ENCODE data around the gene LMAN2.

The LMAN2 gene

DNA sequence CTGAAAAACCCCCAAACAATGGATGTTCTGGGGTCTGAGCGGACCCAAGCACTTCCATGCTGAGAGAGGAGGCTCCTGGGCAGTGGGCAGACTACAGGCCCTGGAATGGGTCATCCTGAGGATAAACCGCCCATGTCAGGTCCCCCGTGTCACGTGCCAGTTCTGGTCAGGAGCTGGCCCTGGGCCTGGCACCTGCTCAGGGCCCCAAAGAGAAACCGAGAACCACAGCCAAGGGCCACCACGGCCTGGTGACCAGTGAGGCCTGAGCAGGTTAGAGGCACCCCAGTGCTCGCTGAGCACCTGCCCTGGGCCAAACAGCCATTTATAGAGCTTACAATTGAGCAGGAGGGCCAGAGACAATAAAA lies 15.8 kb downstream of the LMAN2 start:
- Histone ChIP-seq H2AK5ac (ENCODE audit: low read length) (no peak overlapping the region), H3K4me2 (ENCODE audit: low read length) (no peak overlapping the region)
- no CpG with 5 or more reads among the region's 7 CpGs for WGBS (ENCODE audit: extremely low coverage, insufficient coverage, low lambda C conversion rate)

DNA sequence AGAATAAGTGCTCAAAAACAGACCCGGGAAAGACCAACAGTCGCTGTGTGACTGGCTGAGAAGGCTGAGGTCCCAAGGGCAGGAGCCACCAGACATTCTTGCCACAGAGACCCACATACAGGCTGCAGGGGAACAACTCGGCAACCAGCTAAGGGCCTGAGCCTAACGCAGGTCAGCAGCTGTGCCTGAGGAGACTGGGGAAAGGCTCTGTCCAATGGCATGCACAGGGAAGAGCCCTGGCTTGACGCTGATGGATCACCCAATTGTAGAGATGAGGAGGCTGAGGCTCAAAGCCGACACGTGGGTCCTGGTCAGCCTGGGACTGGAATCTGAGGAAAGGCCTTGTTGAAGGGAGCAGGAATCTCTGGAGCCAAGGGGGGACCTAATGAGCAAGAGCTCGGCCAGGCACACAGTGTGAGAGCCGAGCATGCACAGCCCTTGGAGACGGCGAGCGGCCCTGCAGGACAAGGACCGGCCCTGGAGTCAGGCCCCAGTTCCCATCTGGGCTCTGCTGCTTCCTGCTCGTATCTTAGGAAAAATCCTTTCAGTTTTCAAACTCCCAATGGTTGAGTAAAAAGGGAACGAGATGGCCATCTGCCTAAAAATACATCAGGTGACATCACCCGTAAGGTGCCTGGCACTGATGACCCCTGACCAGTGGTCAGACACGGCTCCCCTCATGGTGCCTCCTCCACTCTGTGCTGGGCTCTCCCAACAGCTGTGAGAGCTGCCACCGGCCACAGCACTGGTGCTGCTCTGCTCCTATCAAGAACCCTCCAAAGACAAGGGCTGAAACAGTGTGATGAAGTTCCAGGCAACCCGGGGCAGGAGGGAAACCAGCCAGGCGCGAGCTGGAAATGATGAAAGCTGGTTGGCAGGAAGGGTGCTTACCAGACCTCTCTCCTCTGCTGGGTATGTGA lies 16.4 kb downstream of the LMAN2 start:
- no peak overlapping the region for H2BK15ac ChIP-seq (replicated peaks; ENCODE audit: low read depth)
- H3K27me3 ChIP-seq (ENCODE audit: insufficient read depth, low read length, poor library complexity), result no peaks in the 10 kb centered on the region
- H3K79me2 ChIP-seq (ENCODE audit: control insufficient read depth, insufficient read depth, low read length), result no peaks in the 10 kb centered on the region
- H3K4me1 ChIP-seq (ENCODE audit: control insufficient read depth, low read depth, low read length), result no peaks in the 10 kb centered on the region
- H3K4ac ChIP-seq (ENCODE audit: low read depth, low read length), result no peak overlapping the region
- no peak overlapping the region for H3K4me3 ChIP-seq (ENCODE audit: low read length)
- H3K79me1 ChIP-seq (ENCODE audit: low read length), result peaks cover 5% of the 10 kb centered on the region
- no peak overlapping the region for H4K8ac ChIP-seq (ENCODE audit: low read depth, low read length)
- no peak overlapping the region for H3K27ac ChIP-seq (ENCODE audit: low read depth, low read length)
- H3K23ac ChIP-seq (ENCODE audit: low read length), result no peak overlapping the region
- H2BK5ac ChIP-seq (ENCODE audit: low read length), result no peak overlapping the region
- peaks cover 5% of the 10 kb centered on the region for H3K36me3 ChIP-seq (ENCODE audit: control insufficient read depth, insufficient read depth, low read length)
- no peak overlapping the region for H3K9ac ChIP-seq (ENCODE audit: low read length)
- WGBS (ENCODE audit: extremely low coverage, insufficient coverage, low lambda C conversion rate), result no CpG with 5 or more reads among the region's 21 CpGs
- no peak overlapping the region for H3K4me2 ChIP-seq (ENCODE audit: low read length)
- no peak overlapping the region for H3K56ac ChIP-seq (ENCODE audit: low read length)
- H3K18ac ChIP-seq (ENCODE audit: low read length), result no peak overlapping the region
- H2BK120ac ChIP-seq (ENCODE audit: low read depth, low read length), result no peak overlapping the region
- H4K5ac ChIP-seq (ENCODE audit: low read length), result no peak overlapping the region
- DNase-seq, result no peak
- H2AK5ac ChIP-seq (ENCODE audit: low read length), result no peak overlapping the region

More for the DNA sequence above, 15.8 kb downstream of the LMAN2 start:
- H3K56ac ChIP-seq (ENCODE audit: low read length), result no peak overlapping the region
- DNase-seq, result no peak
- no peaks in the 10 kb centered on the region for H3K27me3 ChIP-seq (ENCODE audit: insufficient read depth, low read length, poor library complexity)
- no peak overlapping the region for H3K18ac ChIP-seq (ENCODE audit: low read length)
- no peak overlapping the region for H3K23ac ChIP-seq (ENCODE audit: low read length)
- no peak overlapping the region for H3K9ac ChIP-seq (ENCODE audit: low read length)
- no peaks in the 10 kb centered on the region for H3K4me1 ChIP-seq (ENCODE audit: control insufficient read depth, low read depth, low read length)
- no peak overlapping the region for H2BK5ac ChIP-seq (ENCODE audit: low read length)
- H4K5ac ChIP-seq (ENCODE audit: low read length), result no peak overlapping the region
- H2BK120ac ChIP-seq (ENCODE audit: low read depth, low read length), result no peak overlapping the region
- H4K8ac ChIP-seq (ENCODE audit: low read depth, low read length), result no peak overlapping the region
- H3K36me3 ChIP-seq (ENCODE audit: control insufficient read depth, insufficient read depth, low read length), result peaks cover 5% of the 10 kb centered on the region
- no peak overlapping the region for H2BK15ac ChIP-seq (replicated peaks; ENCODE audit: low read depth)
- peaks cover 5% of the 10 kb centered on the region for H3K79me1 ChIP-seq (ENCODE audit: low read length)
- no peak overlapping the region for H3K4me3 ChIP-seq (ENCODE audit: low read length)
- no peak overlapping the region for H3K27ac ChIP-seq (ENCODE audit: low read depth, low read length)
- H3K79me2 ChIP-seq (ENCODE audit: control insufficient read depth, insufficient read depth, low read length), result no peaks in the 10 kb centered on the region
- H3K4ac ChIP-seq (ENCODE audit: low read depth, low read length), result no peak overlapping the region

DNA sequence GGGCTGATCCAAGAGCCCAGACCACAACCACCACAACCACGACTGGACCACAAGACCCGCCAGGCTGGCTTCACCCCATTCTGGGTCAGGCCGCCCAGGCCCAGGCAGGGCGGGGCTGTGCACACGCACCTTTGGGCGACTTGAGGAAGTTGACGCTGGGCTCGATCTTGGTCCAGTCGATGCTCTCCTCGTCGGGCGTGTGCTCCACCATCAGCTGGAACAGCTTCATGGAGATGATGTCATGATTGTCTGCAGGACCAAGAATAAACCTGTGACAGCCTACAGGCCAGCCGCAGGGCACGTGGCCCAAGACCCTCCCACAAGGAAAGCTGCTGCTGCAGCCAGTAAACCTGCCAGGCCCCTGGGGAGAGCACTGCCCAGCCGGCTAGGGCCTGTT lies 17.3 kb downstream of the LMAN2 start:
- Histone ChIP-seq H4K8ac (ENCODE audit: low read depth, low read length) (no peak overlapping the region), H3K36me3 (ENCODE audit: control insufficient read depth, insufficient read depth, low read length) (peaks cover 5% of the 10 kb centered on the region), H2BK5ac (ENCODE audit: low read length) (no peak overlapping the region), H3K4me3 (ENCODE audit: low read length) (no peak overlapping the region), H3K4me1 (ENCODE audit: control insufficient read depth, low read depth, low read length) (no peaks in the 10 kb centered on the region), H2AK5ac (ENCODE audit: low read length) (no peak overlapping the region), H3K4ac (ENCODE audit: low read depth, low read length) (no peak overlapping the region), H3K4me2 (ENCODE audit: low read length) (no peak overlapping the region), H3K56ac (ENCODE audit: low read length) (no peak overlapping the region), H3K79me2 (ENCODE audit: control insufficient read depth, insufficient read depth, low read length) (no peaks in the 10 kb centered on the region), H2BK120ac (ENCODE audit: low read depth, low read length) (no peak overlapping the region), H3K18ac (ENCODE audit: low read length) (no peak overlapping the region), H3K23ac (ENCODE audit: low read length) (no peak overlapping the region), H2BK15ac (replicated peaks; ENCODE audit: low read depth) (no peak overlapping the region), H3K9ac (ENCODE audit: low read length) (no peak overlapping the region), H3K27me3 (ENCODE audit: insufficient read depth, low read length, poor library complexity) (no peaks in the 10 kb centered on the region), H3K27ac (ENCODE audit: low read depth, low read length) (no peak overlapping the region), H4K5ac (ENCODE audit: low read length) (no peak overlapping the region), H3K79me1 (ENCODE audit: low read length) (peaks cover 4% of the 10 kb centered on the region)
- DNase-seq, result no peak
- no CpG with 5 or more reads among the region's 15 CpGs for WGBS (ENCODE audit: extremely low coverage, insufficient coverage, low lambda C conversion rate)

DNA sequence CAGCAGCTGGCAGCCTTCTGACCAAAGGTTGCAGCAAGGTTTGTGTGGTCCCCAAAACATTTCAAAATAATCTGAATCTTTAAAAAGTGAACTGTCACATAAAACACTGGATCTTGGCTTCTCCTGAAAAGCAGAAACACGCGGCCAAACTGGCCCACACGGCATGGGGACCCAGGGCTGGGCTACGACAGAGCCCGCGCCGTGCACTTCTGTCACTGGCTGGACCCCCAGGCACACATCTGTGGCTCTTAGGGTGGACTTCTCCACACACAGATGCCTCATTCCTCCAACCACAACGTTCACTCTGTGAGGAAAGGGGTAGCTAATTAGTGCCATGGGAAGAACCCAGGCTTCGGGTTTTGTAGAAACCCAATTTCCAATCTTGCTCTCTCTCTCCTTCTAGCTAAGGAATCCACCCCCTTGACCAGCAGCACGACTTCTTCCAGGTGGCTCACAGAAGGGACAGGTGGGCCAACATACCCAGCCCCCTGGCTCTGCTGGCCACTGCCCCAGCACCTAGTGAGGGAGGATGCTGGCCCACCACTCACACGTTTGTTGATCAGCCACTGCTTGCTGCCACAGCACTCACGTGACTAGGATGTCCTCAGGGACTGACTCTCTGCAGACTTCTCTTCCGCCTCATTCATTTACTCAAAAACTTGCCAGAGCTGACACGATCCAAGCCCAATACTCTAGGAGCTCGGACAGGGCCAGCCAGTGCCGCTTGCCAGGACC lies 17.9 kb downstream of the LMAN2 start:
- H3K36me3 ChIP-seq (ENCODE audit: control insufficient read depth, insufficient read depth, low read length), result peaks cover 5% of the 10 kb centered on the region
- H3K27me3 ChIP-seq (ENCODE audit: insufficient read depth, low read length, poor library complexity), result no peaks in the 10 kb centered on the region
- H3K79me1 ChIP-seq (ENCODE audit: low read length), result peaks cover 2% of the 10 kb centered on the region
- H3K4ac ChIP-seq (ENCODE audit: low read depth, low read length), result no peak overlapping the region
- H3K23ac ChIP-seq (ENCODE audit: low read length), result no peak overlapping the region
- H2BK120ac ChIP-seq (ENCODE audit: low read depth, low read length), result no peak overlapping the region
- no peak overlapping the region for H3K4me3 ChIP-seq (ENCODE audit: low read length)
- no peak for DNase-seq
- no peak overlapping the region for H4K8ac ChIP-seq (ENCODE audit: low read depth, low read length)
- no peak overlapping the region for H3K18ac ChIP-seq (ENCODE audit: low read length)
- no peak overlapping the region for H2AK5ac ChIP-seq (ENCODE audit: low read length)
- no peak overlapping the region for H2BK5ac ChIP-seq (ENCODE audit: low read length)
- WGBS (ENCODE audit: extremely low coverage, insufficient coverage, low lambda C conversion rate), result no CpG with 5 or more reads among the region's 16 CpGs
- no peak overlapping the region for H4K5ac ChIP-seq (ENCODE audit: low read length)
- H3K79me2 ChIP-seq (ENCODE audit: control insufficient read depth, insufficient read depth, low read length), result no peaks in the 10 kb centered on the region
- H3K27ac ChIP-seq (ENCODE audit: low read depth, low read length), result no peak overlapping the region
- H3K4me1 ChIP-seq (ENCODE audit: control insufficient read depth, low read depth, low read length), result no peaks in the 10 kb centered on the region
- no peak overlapping the region for H3K9ac ChIP-seq (ENCODE audit: low read length)
- no peak overlapping the region for H3K4me2 ChIP-seq (ENCODE audit: low read length)
- no peak overlapping the region for H2BK15ac ChIP-seq (replicated peaks; ENCODE audit: low read depth)
- H3K56ac ChIP-seq (ENCODE audit: low read length), result no peak overlapping the region

DNA sequence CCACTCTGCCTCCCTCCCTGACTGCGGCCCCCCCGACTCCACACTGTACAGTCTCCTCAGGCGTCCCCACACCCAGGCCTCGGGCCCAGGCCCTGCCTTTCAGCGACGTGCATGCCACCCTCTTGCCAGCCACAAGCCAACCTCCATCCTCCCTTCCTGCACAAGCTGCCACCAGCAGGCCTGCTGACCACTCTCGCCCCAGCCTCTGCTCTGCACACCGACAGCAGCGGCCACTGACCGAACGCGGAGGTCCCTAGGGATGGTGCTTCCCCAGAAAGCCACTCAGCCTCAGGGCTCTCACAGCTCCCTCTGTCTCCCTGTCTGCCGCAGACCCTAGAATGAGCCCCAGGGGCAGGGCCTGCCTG lies 18.6 kb downstream of the LMAN2 start:
- no peak overlapping the region for H2BK5ac ChIP-seq (ENCODE audit: low read length)
- no CpG with 5 or more reads among the region's 13 CpGs for WGBS (ENCODE audit: extremely low coverage, insufficient coverage, low lambda C conversion rate)
- H2BK120ac ChIP-seq (ENCODE audit: low read depth, low read length), result no peak overlapping the region
- peaks cover 5% of the 10 kb centered on the region for H3K36me3 ChIP-seq (ENCODE audit: control insufficient read depth, insufficient read depth, low read length)
- H3K79me1 ChIP-seq (ENCODE audit: low read length), result no peaks in the 10 kb centered on the region
- H3K23ac ChIP-seq (ENCODE audit: low read length), result no peak overlapping the region
- no peak overlapping the region for H2BK15ac ChIP-seq (replicated peaks; ENCODE audit: low read depth)
- no peak overlapping the region for H3K4ac ChIP-seq (ENCODE audit: low read depth, low read length)
- H3K4me1 ChIP-seq (ENCODE audit: control insufficient read depth, low read depth, low read length), result no peaks in the 10 kb centered on the region
- no peak overlapping the region for H3K9ac ChIP-seq (ENCODE audit: low read length)
- no peak for DNase-seq
- no peak overlapping the region for H3K56ac ChIP-seq (ENCODE audit: low read length)
- no peak overlapping the region for H3K18ac ChIP-seq (ENCODE audit: low read length)
- H4K8ac ChIP-seq (ENCODE audit: low read depth, low read length), result no peak overlapping the region
- no peak overlapping the region for H2AK5ac ChIP-seq (ENCODE audit: low read length)
- no peak overlapping the region for H3K4me3 ChIP-seq (ENCODE audit: low read length)
- no peaks in the 10 kb centered on the region for H3K79me2 ChIP-seq (ENCODE audit: control insufficient read depth, insufficient read depth, low read length)
- H4K5ac ChIP-seq (ENCODE audit: low read length), result no peak overlapping the region
- H3K27me3 ChIP-seq (ENCODE audit: insufficient read depth, low read length, poor library complexity), result no peaks in the 10 kb centered on the region
- H3K4me2 ChIP-seq (ENCODE audit: low read length), result no peak overlapping the region
- no peak overlapping the region for H3K27ac ChIP-seq (ENCODE audit: low read depth, low read length)
